Fibroblast of lung (primary cell): Measurements from ENCODE around the gene KRTAP1-4. TPM values are rescaled to one million over a fixed set of nuclear protein-coding genes. Genes with fewer than 3 reads are reported as not detected.

Source experiments
- DNase-seq, 2 donors: peaks; one replicate each; pipeline versions ENCODE4 v3.0.0 to v3.0.0-alpha.2; 2010; ENCODE audit warnings: low read depth in 2 of 2
- H2AFZ ChIP-seq: 2 replicates; pipeline ENCODE4 v1.5.1; 2012; ENCODE audit warnings: low read length, control low read depth, inconsistent platforms
- H3K27ac ChIP-seq: 2 replicates; pipeline ENCODE4 v1.5.1; 2011; ENCODE audit warnings: low read length, control low read depth; ENCODE audit not compliant: insufficient read depth
- H3K27me3 ChIP-seq: 2 replicates; pipeline ENCODE4 v1.5.1; 2011; ENCODE audit warnings: mild to moderate bottlenecking, low read length; ENCODE audit not compliant: control insufficient read depth, insufficient read depth
- H3K36me3 ChIP-seq: 2 replicates; pipeline ENCODE4 v1.5.1; 2011; ENCODE audit warnings: low read length; ENCODE audit not compliant: control insufficient read depth, insufficient read depth
- H3K4me1 ChIP-seq: 2 replicates; pipeline ENCODE4 v1.5.1; 2011; ENCODE audit warnings: low read length; ENCODE audit not compliant: control insufficient read depth, insufficient read depth; ENCODE audit errors: extremely low read depth
- H3K4me2 ChIP-seq: 2 replicates; pipeline ENCODE4 v1.5.1; 2011; ENCODE audit warnings: low read length, control low read depth; ENCODE audit not compliant: insufficient read depth; ENCODE audit errors: extremely low read depth
- H3K4me3 ChIP-seq, 4 experiments: fragments of 200-600 bp in 1 of 4; sonication (generic) in 1 of 4; replicated peaks in 1 of 4; 2 replicates each; pipeline ENCODE4 v1.5.1; 2011 to 2016; ENCODE audit warnings: low read length in 4 of 4, low read depth in 3 of 4, mild to moderate bottlenecking in 3 of 4, control low read depth in 2 of 4, inconsistent platforms in 1 of 4, mixed read lengths in 1 of 4; ENCODE audit not compliant: insufficient read depth in 1 of 4; ENCODE audit errors: control extremely low read depth in 1 of 4
- H3K79me2 ChIP-seq: 2 replicates; pipeline ENCODE4 v1.5.1; 2012; ENCODE audit warnings: mild to moderate bottlenecking, low read length, inconsistent platforms; ENCODE audit not compliant: control insufficient read depth, insufficient read depth
- H3K9ac ChIP-seq: 2 replicates; pipeline ENCODE4 v1.5.1; 2011; ENCODE audit warnings: mild to moderate bottlenecking, low read length, control low read depth; ENCODE audit not compliant: insufficient read depth
- H3K9me3 ChIP-seq: 2 replicates; pipeline ENCODE4 v1.5.1; 2012; ENCODE audit warnings: low read depth, low read length; ENCODE audit not compliant: control insufficient read depth, insufficient read depth
- H4K20me1 ChIP-seq: 2 replicates; pipeline ENCODE4 v1.5.1; 2011; ENCODE audit warnings: low read length; ENCODE audit not compliant: control insufficient read depth, insufficient read depth; ENCODE audit errors: extremely low read depth
- CTCF ChIP-seq, 2 donors: IDR thresholded peaks in 1 of 2; conservative IDR thresholded peaks in 1 of 2; 1 replicate in 1 of 2; 2 replicates in 1 of 2; pipeline ENCODE4 v1.5.1; 2011 to 2012; ENCODE audit warnings: low read length in 2 of 2, control low read depth in 1 of 2, inconsistent platforms in 1 of 2, low read depth in 1 of 2, mild to moderate bottlenecking in 1 of 2
- EZH2 ChIP-seq: IDR thresholded peaks from 2 replicates; pipeline ENCODE4 v1.5.1; 2012; ENCODE audit warnings: low read length, control low read depth, mild to moderate bottlenecking; ENCODE audit errors: missing control alignments
- polyA plus RNA-seq, 2 donors: library from polyadenylated mRNA; depleted of rRNA in 1 of 2; stranded (reverse) in 1 of 2; unstranded in 1 of 2; fragments of >200 nt; gene quantifications; 2 replicates each; pipeline ENCODE4 v1.2.1, GENCODE V29; 2011 to 2012; ENCODE audit warnings: missing spikeins in 1 of 2
- total RNA-seq: library from RNA; depleted of rRNA; stranded (reverse); fragments of >200 nt; gene quantifications from 2 replicates; pipeline ENCODE4 v1.2.1, GENCODE V29; 2014

Gene KRTAP1-4
- total and polyA plus RNA-seq, 2 donors (not counting 1 experiment from before 2014, with no cell fraction given), result not detected

GRCh38 chr17:40993839-40994238, 36.2 kb downstream of the KRTAP1-4 start, which contains the start of gene KRTAP3-3:
TSS of gene KRTAP3-3 (minus strand) at chr17:40994164. CDS start at chr17:40994097, 67 bp downstream.
- no peak for DNase-seq
- no peak within 1 kb of the TSS for H2AFZ ChIP-seq
- H3K9me3 ChIP-seq, result no peaks in the 10 kb centered on the region
- no peaks in the 10 kb centered on the region for H4K20me1 ChIP-seq
- H3K4me3 ChIP-seq, result no peak within 1 kb of the TSS
- H3K27ac ChIP-seq, result no peak within 1 kb of the TSS
- H3K79me2 ChIP-seq, result no peaks in the 10 kb centered on the region
- no peak within 1 kb of the TSS for H3K4me2 ChIP-seq
- H3K4me1 ChIP-seq, result no peaks in the 10 kb centered on the region
- H3K27me3 ChIP-seq, result no peaks in the 10 kb centered on the region
- H3K36me3 ChIP-seq, result no peaks in the 10 kb centered on the region
- H3K9ac ChIP-seq, result no peak within 1 kb of the TSS
- no peak for TF ChIP-seq CTCF (conservative IDR thresholded peaks at IDR 0.05 in 1 of 2, IDR thresholded peaks at IDR 0.05 in 1 of 2; ENCODE audit: low read depth in 1 of 2, low read length in 2 of 2)
- TF ChIP-seq EZH2, result no peak

GRCh38 chr17:40993084-40993483, 36.9 kb downstream of the KRTAP1-4 start:
- no peaks in the 10 kb centered on the region for H4K20me1 ChIP-seq
- no peak overlapping the region for H3K9ac ChIP-seq
- H2AFZ ChIP-seq, result no peak overlapping the region
- no peaks in the 10 kb centered on the region for H3K79me2 ChIP-seq
- H3K4me3 ChIP-seq, result no peak overlapping the region
- no peak overlapping the region for H3K4me2 ChIP-seq
- DNase-seq, result no peak
- H3K27me3 ChIP-seq, result no peaks in the 10 kb centered on the region
- no peaks in the 10 kb centered on the region for H3K9me3 ChIP-seq
- H3K4me1 ChIP-seq, result no peaks in the 10 kb centered on the region
- H3K36me3 ChIP-seq, result no peaks in the 10 kb centered on the region
- no peak overlapping the region for H3K27ac ChIP-seq
- TF ChIP-seq EZH2, result no peak
- no peak for TF ChIP-seq CTCF (conservative IDR thresholded peaks at IDR 0.05 in 1 of 2, IDR thresholded peaks at IDR 0.05 in 1 of 2; ENCODE audit: low read depth in 1 of 2, low read length in 2 of 2)

- DNase-seq, result no peak
- no peaks in the 10 kb centered on the region for H4K20me1 ChIP-seq
- H3K9me3 ChIP-seq, result no peaks in the 10 kb centered on the region
Measured at GRCh38 chr17:40992666-40993065, 37.3 kb downstream of the KRTAP1-4 start.

More at GRCh38 chr17:40992666-40993065, 37.3 kb downstream of the KRTAP1-4 start:
- Histone ChIP-seq H3K4me1 (no peaks in the 10 kb centered on the region), H3K27ac (no peak overlapping the region), H3K79me2 (no peaks in the 10 kb centered on the region), H3K27me3 (no peaks in the 10 kb centered on the region), H2AFZ (no peak overlapping the region), H3K9ac (no peak overlapping the region), H3K36me3 (no peaks in the 10 kb centered on the region), H3K4me2 (no peak overlapping the region), H3K4me3 (no peak overlapping the region)
- no peak for TF ChIP-seq EZH2
- TF ChIP-seq CTCF (conservative IDR thresholded peaks at IDR 0.05 in 1 of 2, IDR thresholded peaks at IDR 0.05 in 1 of 2; ENCODE audit: low read depth in 1 of 2, low read length in 2 of 2), result no peak
